ENCODE data around the gene SWI5. TPM values are rescaled to one million over a fixed set of nuclear protein-coding genes. Genes with fewer than 3 reads are reported as not detected.

The SWI5 gene
- polyA plus RNA-seq, 5 donors, result 29.0 to 37.1 (median 34.5) TPM

- DNase-seq, result peak; percentile 57 to 65
Measured at GRCh38 chr9:128249908-128250838, 25.9 kb upstream of the SWI5 start.

DNA sequence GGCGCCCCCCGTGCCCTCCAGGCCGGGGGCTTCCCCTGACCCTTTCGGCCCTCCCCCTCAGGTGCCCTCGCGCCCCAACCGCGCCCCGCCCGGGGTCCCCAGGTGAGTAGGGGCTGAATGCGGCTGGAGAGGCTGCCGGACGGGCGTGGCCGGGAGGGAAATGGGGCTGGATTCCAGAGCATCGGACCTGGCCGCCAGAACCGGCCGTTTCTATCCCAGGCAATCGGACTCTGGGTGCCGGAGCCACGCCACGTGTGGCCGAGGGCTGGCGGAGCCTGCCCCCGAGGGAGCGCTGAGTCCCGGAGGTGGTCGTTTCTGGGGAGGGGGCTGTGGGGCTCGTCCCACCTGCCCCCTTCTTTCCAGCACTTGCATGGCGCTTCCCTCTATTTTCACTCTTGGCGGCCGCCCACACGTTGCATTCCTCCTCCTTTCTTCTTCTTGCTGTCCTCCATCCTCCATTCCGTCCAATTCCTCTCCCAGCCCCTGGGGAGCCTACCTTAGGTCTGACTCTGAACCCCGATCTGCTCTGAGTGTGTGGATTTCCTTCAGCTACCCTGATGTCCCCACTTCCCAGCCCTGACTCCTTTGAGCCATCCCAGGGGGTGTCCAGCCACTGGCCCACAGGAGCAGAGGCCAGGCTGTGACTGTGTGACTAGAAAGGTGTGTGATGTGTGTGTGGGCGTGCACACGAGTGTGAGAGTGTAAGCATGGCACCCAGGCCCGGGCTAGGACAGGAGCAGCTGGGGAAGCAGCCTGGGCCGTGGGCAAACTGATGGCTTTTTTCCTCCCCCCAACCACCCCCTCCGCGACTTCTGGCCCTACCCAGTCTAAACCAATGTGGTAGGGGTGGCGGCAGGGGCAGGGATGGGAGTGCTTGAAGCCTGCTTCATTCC lies 25.0 kb upstream of the SWI5 start:
- DNase-seq, result no peak

GRCh38 chr9:128251732-128252100 lies 24.4 kb upstream of the SWI5 start:
- DNase-seq, result no peak

DNA sequence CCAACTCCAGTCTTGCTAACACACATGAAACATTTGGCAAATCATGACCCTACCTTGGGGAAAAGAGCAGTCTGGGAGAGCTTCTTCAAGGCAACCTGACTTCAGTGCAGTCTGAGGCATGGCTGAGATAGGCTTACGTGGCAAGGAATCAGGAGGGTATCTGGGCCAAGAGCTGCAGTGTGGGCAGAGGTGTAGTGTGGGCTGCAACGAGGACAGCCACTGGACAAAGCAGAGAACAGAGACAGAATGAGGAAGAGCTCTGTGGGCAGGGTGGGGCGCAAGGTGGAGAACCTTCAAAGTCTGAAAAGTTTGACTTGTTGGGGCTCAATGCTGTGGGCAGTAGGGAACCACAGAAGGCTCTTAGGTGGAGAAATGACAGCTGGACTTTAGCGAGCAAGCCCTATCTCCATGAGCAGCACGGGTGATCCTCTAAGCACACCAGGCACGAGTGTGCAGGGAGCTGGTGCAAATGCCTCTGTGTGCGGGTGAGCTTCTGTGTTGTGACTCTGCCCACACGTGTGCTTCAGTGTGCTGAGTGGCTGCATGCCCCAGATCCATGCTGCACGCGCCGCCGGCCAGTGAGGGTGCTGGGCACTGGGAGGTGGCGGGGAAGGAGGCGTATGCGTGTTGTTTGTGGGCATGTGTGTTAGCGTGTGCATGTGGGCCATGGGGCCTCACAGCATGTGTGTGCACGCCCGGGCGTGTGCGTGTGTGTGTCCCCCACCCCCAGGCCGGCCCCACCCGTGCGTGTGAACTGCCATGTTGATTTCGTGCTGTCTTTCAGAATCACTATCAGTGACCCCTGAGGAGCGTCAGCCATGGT lies 23.5 kb upstream of the SWI5 start:
- no peak for DNase-seq

GRCh38 chr9:128253140-128253990 lies 22.7 kb upstream of the SWI5 start:
- DNase-seq, result no peak

GRCh38 chr9:128253991-128254346 lies 22.1 kb upstream of the SWI5 start:
- DNase-seq, result no peak

GRCh38 chr9:128254362-128254761 lies 21.7 kb upstream of the SWI5 start:
- no peak for DNase-seq

DNA sequence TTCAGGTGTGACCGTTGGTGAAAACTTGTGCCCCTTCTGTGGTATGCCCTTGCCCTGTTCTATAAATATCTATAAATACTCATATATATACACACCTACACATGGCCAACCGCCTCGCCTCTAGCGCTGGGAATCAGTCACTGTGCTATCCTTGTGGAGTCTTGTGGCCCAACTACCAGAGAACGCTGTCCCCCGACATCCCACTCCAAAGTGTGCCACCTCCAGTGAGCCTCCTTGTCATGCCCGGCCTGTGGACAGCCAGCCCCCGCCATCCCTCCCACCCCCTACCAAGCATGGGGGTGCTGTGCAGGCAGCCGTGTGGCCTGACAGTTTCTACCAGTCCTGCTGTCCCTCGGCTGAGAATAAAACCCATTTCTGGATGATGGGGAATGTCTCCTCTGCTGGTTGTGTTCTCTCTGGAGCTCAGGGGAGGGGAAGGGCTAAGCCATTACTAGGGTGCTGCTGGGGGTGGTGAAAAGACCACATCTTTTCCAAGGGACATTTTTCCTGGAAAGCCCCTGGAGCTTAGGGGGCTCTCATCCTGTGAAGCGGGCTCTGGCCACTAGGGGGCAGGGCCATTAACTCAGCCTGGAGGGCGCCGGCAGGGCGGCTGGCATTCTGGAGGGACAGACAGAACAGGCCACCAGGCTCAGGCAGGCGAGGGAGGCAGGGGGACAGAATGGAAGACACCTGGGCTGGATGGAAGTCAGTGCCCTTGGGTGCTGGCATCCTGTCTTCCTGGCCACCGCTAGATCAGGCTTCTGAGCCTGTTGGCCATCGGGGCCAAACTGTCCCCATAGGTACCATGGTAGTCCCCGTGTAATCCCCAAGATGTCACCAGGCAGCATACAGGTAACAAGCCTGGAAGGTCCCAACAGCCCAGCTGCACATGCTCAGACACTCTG lies 21.0 kb upstream of the SWI5 start:
- DNase-seq, result no peak

DNA sequence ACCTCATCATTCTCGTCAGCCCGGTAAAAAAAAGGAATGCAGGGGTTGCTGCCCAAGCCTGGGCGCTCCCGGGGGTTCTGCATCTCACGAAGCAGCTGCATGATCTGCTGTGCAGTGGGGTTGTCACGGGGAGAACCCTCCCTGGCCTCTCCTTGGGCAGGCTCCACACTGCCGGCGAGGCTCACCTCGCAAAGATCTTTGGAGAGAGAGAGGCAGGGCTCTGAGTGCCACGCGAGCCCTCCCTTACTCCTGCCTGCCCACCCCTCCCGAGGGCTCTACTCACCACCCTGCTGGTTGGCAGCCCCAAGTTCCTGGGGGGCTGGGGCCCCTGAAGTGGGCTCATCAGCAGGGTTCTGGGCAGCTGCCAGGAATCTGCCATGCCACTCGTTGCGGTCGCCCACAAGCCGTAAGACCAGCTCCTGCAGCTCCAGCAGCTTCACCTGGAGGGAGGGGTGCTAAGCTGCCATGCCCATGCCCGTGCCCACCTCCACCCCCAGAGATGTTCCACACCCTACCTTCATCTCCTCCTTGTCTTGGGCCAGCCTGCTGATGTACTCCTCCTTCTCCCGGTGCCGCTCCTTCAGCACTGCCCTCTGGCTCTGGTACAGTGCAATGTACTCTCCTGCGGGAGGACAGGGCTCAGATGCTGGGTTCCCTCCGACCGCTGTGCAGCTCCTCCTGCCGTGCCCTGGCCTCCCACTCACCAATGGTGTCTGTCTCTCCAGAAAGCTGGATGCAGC lies 18.8 kb upstream of the SWI5 start:
- DNase-seq, result no peak

GRCh38 chr9:128257907-128258306 lies 18.2 kb upstream of the SWI5 start:
- DNase-seq, result no peak

DNA sequence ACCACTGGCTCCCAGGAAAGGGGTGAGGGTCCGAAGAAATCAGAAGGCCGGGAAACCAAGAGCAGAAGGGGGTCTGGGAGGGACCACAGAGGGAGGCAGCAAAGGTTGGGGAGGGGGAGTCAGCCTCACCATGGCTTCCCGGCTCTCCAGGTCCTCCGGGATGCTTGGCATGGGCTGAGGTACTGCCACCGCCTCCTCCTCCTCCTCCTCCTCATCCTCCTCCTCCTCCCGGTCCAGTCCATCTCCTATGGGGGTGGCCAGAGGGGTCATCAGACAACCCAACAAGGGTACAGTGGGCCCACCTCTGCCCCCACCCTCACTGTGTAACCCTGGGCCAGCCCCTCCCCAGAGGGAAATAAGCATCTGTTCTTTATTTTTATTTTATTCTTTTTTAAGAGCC lies 17.8 kb upstream of the SWI5 start:
- no peak for DNase-seq

GRCh38 chr9:128259156-128259555 lies 16.9 kb upstream of the SWI5 start:
- DNase-seq, result no peak

DNA sequence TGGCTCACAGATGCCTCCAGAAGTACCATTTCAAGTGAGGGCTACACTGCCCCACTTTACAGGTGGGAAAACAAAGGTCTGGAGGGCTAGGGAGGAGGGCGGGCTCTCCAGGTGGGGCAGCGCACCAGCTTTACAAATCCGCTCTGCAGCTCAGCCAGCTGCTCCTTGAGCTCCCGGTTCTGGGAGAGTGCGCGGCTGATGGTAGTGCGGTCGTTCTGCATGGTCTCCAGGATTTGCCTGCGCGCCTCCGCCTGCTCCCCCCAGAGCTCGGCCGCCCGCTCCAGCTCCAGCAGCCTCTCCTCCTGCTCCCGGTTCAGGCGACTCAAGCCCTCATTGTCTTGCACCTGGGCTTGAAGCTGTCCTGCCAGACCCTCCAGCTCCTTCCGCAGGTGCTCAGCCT lies 15.7 kb upstream of the SWI5 start:
- no peak for DNase-seq

GRCh38 chr9:128262687-128263086 lies 13.4 kb upstream of the SWI5 start:
- DNase-seq, result no peak

DNA sequence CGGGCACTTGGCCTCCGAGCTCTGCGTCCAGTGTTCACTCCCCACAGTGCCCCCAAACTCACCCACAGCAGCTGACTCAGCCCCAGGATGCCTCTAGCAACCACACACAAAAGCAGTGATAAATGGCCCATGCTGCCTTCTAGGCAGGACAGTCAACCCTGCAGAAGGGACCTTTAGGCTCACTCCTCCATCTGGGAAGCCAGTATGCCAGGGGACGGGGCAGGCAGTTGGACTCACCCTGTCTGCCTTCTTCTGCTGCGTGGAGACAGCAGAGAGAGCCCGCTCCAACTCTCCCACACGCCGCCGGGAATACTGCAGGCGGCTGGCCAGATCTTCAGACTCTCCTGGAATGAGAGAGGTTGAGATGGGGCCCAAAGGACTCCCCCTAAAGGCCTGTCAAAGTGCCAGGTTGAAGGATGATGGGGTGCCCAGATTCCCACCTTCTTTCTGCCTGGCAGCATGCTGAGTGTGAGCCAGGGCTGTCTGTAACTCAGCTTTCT lies 10.7 kb upstream of the SWI5 start:
- DNase-seq, result no peak

DNA sequence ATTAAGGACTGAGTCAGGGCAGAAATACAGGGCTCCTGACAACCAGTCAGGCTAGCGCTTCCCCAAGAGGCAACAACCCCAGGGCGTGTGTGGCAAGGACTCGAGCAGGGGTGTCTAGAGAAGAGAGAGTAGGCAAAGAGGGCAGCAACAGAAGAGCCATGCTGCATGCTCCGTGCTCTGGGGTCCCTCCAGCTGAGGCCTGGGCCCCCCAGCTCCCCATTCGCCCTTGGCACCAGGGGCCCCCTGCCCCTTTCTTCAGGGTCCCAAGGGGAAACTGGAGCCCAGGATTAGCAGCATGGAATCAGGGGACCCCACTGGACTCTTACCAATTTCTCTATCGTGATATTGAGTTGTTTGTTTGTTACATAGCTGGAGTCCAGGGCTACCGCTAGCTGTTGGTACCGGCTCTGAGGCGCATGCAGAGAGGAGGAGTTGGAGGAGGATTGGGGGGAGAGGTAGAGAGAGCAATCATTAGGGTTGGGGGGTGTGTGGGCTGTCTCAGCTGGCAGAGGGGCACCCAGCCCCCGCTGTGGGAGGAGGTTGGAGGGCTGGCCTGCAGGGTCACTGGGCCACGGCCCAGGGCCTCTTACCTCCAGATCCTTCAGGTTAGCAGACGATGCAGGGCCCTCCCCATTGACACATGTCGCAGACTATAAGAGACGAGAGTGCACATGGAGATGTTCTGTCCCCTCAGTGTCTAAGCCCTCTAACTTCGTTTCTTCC lies 9.0 kb upstream of the SWI5 start:
- no peak for DNase-seq

GRCh38 chr9:128271112-128271511 lies 5.0 kb upstream of the SWI5 start:
- no peak for DNase-seq

DNA sequence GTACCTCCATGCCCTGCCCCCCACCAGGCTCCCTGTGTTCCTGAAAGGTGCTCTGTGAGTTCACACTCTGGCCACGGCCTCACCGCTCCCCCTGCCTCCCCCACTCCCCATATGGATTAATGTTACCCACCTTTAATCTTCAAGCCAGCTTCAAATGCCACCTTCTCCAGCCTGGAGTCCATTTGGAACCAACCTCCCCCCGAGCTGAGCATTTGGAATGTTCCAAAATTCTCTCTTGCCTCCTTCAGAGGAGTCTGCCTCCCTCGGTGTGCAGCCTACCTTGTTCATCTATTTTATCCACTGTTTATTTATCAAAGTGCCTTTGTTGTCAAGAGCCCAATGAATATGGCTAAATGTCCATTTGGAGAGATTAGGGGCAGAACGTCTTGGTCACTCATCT lies 4.6 kb upstream of the SWI5 start:
- DNase-seq, result no peak
